ENCODE measurements around the gene DEFB119.
"Not testable (repeated sequence)": the region's sequence is repeated elsewhere in the genome, so short reads cannot be mapped to it uniquely, and the experiment has no call there.

DEFB119 gene, protein sequence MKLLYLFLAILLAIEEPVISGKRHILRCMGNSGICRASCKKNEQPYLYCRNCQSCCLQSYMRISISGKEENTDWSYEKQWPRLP

GRCh38 chr20:31390490-31390889, at the start of gene DEFB119:
TSS of gene DEFB119 (minus strand) at chr20:31390590. CDS start at chr20:31390483, 107 bp downstream.
- no peak for DNase-seq

DNA sequence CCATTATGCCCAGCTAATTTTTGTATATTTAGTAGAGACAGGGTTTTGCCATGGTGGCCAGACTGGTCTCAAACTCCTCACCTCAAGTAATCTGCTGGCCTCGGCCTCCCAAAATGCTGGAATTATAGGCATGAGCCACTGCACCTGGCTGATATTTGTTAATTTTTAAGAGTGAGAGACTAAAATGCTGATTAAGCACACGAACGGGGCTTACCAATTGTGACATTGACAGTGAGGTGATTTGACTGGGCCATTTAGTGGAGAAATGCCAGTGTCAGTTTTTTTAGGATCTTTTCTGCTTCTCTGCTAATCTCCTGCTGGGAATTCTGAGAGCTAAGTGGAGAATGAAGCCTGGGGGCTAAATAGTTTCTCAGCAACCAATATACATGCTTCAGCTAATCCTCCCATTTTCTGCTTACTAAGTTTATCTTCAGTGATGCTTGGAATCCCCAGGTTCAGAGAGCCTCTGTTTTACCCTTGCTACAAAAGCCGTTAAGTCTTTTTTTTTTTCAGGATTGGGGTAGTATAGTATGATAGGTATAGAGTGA, 40.3 kb upstream of the DEFB119 start:
- DNase-seq: no peak

- not testable (repeated sequence) for DNase-seq
Observed at GRCh38 chr20:31427576-31427975, 37.2 kb upstream of the DEFB119 start.

DNA sequence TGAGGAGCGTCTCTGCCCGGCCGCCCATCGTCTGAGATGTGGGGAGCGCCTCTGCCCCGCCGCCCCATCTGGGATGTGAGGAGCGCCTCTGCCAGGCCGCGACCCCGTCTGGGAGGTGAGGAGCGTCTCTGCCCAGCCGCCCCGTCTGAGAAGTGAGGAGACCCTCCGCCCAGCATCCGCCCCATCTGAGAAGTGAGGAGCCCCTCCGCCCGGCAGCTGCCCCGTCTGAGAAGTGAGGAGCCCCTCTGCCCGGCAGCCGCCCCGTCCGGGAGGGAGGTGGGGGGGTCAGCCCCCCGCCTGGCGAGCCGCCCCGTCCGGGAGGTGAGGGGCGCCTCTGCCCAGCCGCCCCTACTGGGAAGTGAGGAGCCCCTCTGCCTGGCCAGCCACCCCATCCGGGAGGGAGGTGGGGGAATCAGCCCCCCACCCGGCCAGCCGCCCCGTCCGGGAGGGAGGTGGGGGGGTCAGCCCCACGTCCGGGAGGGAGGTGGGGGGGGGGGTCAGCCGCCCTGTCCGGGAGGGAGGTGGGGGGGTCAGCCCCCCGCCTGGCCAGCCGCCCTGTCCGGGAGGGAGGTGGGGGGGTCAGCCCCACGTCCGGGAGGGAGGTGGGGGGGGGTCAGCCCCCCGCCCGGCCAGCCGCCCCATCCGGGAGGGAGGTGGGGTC, 36.6 kb upstream of the DEFB119 start:
- not testable (repeated sequence) for DNase-seq

GRCh38 chr20:31425797-31426196, 35.4 kb upstream of the DEFB119 start:
- no peak for DNase-seq

GRCh38 chr20:31418307-31418706, 27.9 kb upstream of the DEFB119 start:
- DNase-seq: no peak

DNA sequence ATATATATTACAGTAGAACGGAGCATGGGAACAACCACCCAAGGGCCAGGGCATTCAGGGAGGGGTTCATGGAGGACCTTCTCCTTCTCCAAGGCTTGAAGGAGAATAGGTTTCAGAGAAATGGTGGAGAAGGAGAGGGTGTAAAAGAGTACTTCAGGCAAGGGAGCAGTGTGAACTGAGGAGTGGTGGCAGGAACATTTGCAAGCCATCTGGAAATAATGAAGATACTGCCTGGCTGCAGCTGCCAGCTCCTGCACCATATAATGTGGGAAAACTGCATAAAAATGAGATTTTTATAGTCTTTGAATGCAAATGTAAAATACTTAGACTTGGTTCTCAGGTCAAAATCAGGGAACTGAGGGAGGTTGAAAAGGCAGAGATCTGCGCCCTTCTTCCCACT, 25.3 kb upstream of the DEFB119 start:
- no peak for DNase-seq

DNA sequence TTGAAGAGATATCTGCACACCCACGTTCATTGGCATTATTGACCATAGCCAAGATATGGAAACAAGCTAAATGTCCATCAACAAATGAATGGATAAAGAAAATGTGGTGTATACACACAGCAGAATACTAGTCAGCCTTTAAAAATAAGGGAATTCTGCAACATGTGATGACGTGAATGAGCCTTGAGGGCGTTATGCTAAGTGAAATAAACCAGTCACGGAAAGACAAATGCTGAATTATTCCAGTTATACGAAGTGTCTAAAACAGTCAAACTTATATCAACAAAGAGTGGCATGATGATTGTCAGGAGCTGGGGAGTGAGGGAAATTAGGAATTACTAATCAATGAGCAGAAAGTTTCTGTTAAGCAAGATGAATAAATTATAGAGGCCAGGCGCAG, 24.0 kb upstream of the DEFB119 start:
- no peak for DNase-seq

DNA sequence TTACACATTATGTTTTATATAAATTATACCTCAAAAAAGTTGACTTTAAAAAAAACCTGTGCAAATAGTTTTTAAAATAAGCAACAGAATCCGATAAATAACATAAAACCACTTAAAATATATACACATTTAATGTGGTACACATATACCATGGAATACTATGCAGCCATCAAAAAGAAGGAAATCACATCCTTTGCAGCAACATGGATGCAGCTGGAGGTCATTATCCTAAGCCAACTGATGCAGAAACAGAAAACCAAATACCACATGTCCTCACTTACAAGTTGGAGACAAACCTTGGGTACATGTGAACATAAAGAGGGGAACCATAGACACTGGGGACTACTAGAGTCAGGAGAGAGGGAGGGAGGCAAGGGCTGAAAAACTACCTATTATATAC, 19.6 kb upstream of the DEFB119 start:
- no peak for DNase-seq

GRCh38 chr20:31406115-31406514, 15.7 kb upstream of the DEFB119 start, which contains the start of gene DEFB121:
TSS of gene DEFB121 (minus strand) at chr20:31406215. CDS start at chr20:31406152, 63 bp downstream.
- DNase-seq: no peak

GRCh38 chr20:31403886-31404285, 13.5 kb upstream of the DEFB119 start:
- DNase-seq: no peak

- no peak for DNase-seq
Observed at GRCh38 chr20:31394900-31395299, 4.5 kb upstream of the DEFB119 start.

- DNase-seq: no peak
Observed at GRCh38 chr20:31392836-31393235, 2.4 kb upstream of the DEFB119 start.

GRCh38 chr20:31374346-31374745, 16.0 kb downstream of the DEFB119 start:
- no peak for DNase-seq

GRCh38 chr20:31368301-31368700, 22.1 kb downstream of the DEFB119 start, which contains the start of gene DEFB118:
TSS of gene DEFB118 (plus strand) at chr20:31368601. CDS start at chr20:31368651, 50 bp downstream.
- no peak for DNase-seq

GRCh38 chr20:31364272-31364671, 26.1 kb downstream of the DEFB119 start:
- not testable (repeated sequence) for DNase-seq

- no peak for DNase-seq
Observed at GRCh38 chr20:31363295-31363694, 27.1 kb downstream of the DEFB119 start.

GRCh38 chr20:31355981-31356380, 34.4 kb downstream of the DEFB119 start:
- no peak for DNase-seq

DNA sequence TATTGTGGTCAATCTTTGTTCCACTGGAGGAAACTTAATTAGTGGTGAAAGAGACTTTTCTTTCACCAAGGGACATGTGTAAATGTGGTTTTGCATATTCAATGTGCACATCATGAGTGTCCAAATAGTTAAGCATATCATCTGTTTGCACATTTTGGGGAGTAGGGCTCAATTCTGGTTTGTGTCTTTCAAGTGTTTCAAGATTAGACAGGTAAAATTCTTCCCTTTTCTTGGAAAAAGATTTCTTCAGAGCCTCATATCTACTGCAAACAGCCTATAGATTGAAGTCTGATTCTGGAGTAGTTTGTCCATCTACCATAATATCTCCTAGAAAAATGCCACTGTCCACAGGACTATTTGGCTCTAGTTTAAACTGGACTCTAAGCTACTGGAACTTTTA, 48.9 kb downstream of the DEFB119 start:
- no peak for DNase-seq

- DNase-seq: no peak
Observed at GRCh38 chr20:31330893-31331292, 59.5 kb downstream of the DEFB119 start.
